Panc1 (cell line): ENCODE results near the gene PON2. TPM values are rescaled to one million over a fixed set of nuclear protein-coding genes. Genes with fewer than 3 reads are reported as not detected.

Source experiments
- ATAC-seq: fragments of 200-7000 bp; cut with Tn5 transposase; 2 replicates; pipeline ENCODE4 v1.9.1; 2020; ENCODE audit warnings: mild to moderate bottlenecking, moderate library complexity
- BruUV-seq: library from RNA; stranded (reverse); fragments of 400-500 nt; replicated peaks from 2 replicates; lab custom pipeline; 2021; lab: Mats Ljungman, UMichigan
- CTCF ChIA-PET: fragments of 300-600 bp; sonication (Branson Sonifier 250); formaldehyde crosslinking; loops from one replicate; lab custom pipeline; 2022; ENCODE audit warnings: antibody characterized with exemption; lab: Charles Lee
- POLR2A ChIA-PET: fragments of 300-600 bp; sonication (Branson Sonifier 250); formaldehyde crosslinking; loops from one replicate; lab custom pipeline; 2022; ENCODE audit warnings: antibody characterized with exemption; lab: Charles Lee
- DNase-seq: peaks from one replicate; pipeline ENCODE4 v3.0.0-alpha.2; 2010; ENCODE audit warnings: low read depth, low spot score
- H3K27ac ChIP-seq: 2 replicates; pipeline ENCODE4 v1.5.1; 2011; ENCODE audit warnings: mild to moderate bottlenecking, low read length, inconsistent platforms
- H3K27me3 ChIP-seq: fragments of 200-500 bp; sonication (Bioruptor generic); 2 replicates; pipeline ENCODE4 v1.6.0; 2014; ENCODE audit warnings: low read length, inconsistent platforms; ENCODE audit not compliant: control insufficient read depth, insufficient read depth
- H3K36me3 ChIP-seq: fragments of 200-500 bp; sonication (Bioruptor generic); 2 replicates; pipeline ENCODE4 v1.5.1; 2014; ENCODE audit warnings: inconsistent platforms, mild to moderate bottlenecking, low read length, moderate library complexity; ENCODE audit not compliant: control insufficient read depth, insufficient read depth
- H3K4me1 ChIP-seq: 2 replicates; pipeline ENCODE4 v1.5.1; 2011; ENCODE audit warnings: inconsistent platforms, mild to moderate bottlenecking, low read length, moderate library complexity; ENCODE audit not compliant: control insufficient read depth, insufficient read depth
- H3K4me3 ChIP-seq, 2 experiments: 2 replicates each; pipeline ENCODE4 v1.5.1; 2011 to 2012; ENCODE audit warnings: low read depth in 2 of 2, low read length in 2 of 2, mild to moderate bottlenecking in 2 of 2, inconsistent platforms in 1 of 2, moderate library complexity in 1 of 2
- H3K9me3 ChIP-seq: fragments of 200-500 bp; sonication (Bioruptor generic); 2 replicates; pipeline ENCODE4 v1.5.1; 2014; ENCODE audit warnings: low read depth, mild to moderate bottlenecking, inconsistent platforms, low read length, moderate library complexity; ENCODE audit not compliant: control insufficient read depth, insufficient read depth
- CTCF ChIP-seq: fragments of 450-650 bp; IDR thresholded peaks from 2 replicates; pipeline ENCODE4 v1.5.1; 2017; ENCODE audit warnings: mild to moderate bottlenecking
- POLR2AphosphoS5 ChIP-seq: IDR thresholded peaks from 2 replicates; pipeline ENCODE4 v1.6.1; 2012; ENCODE audit warnings: mild to moderate bottlenecking, low read depth, low read length, moderate library complexity
- REST ChIP-seq, 2 experiments: IDR thresholded peaks; 2 replicates each; pipeline ENCODE4 v1.6.1; 2011 to 2012; ENCODE audit warnings: low read depth in 2 of 2, control low read depth in 1 of 2, low read length in 1 of 2, mild to moderate bottlenecking in 1 of 2, moderate library complexity in 1 of 2; ENCODE audit not compliant: insufficient read depth in 1 of 2
- SIN3A ChIP-seq: IDR thresholded peaks from 2 replicates; pipeline ENCODE4 v1.6.1; 2012; ENCODE audit warnings: low read depth, mild to moderate bottlenecking, low read length, moderate library complexity, borderline replicate concordance; ENCODE audit not compliant: insufficient read depth
- TCF7L2 ChIP-seq: IDR thresholded peaks from 2 replicates; pipeline ENCODE4 v1.6.1; 2011; ENCODE audit warnings: mild to moderate bottlenecking, low read depth, low read length, inconsistent platforms
- in situ Hi-C: cut with HindIII; loops from 2 replicates; pipeline ENCODE4 v1.10.0; 2016; ENCODE audit warnings: low sequenced_read_pairs, low pct_unique_long_range_greater_than_20kb
- intact Hi-C: fragments of 100-400 bp; cut with micrococcal nuclease; formaldehyde crosslinking; loops from one replicate; pipeline ENCODE4 v1.10.0; 2022; ENCODE audit not compliant: unreplicated experiment
- total RNA-seq: library from RNA; stranded (reverse); gene quantifications from one replicate; pipeline ENCODE4 v1.2.1, GENCODE V29; 2021; ENCODE audit not compliant: unreplicated experiment

PON2 gene
- total RNA-seq, 1 experiment from 2014 or later, result 116 TPM

- Histone ChIP-seq H3K4me1 (no peaks in the 10 kb centered on the region), H3K27ac (no peak overlapping the region), H3K27me3 (no peaks in the 10 kb centered on the region), H3K36me3 (no peaks in the 10 kb centered on the region), H3K9me3 (no peaks in the 10 kb centered on the region), H3K4me3 (no peak overlapping the region)
- DNase-seq, result no peak
- in situ Hi-C loops, result no loop called here
- CTCF ChIA-PET, result interaction anchor here (0.5 to 1.5 kb wide), 6 partner anchors 31 to 1031 kb away, joined by 3 to 15 read pairs (median 3); no protein-coding TSS in a partner anchor
- no TSS peak for BruUV-seq
- intact Hi-C loops, result loop anchor here (5.0 to 10.0 kb wide), 3 partner anchors 79 to 1029 kb away; partner anchors contain the start of gene PON3
- TF ChIP-seq POLR2AphosphoS5 (no peak), CTCF (no peak), REST (IDR thresholded peaks at IDR 0.05; ENCODE audit: insufficient read depth in 1 of 2, low read depth in 2 of 2, low read length in 1 of 2) (no peak)
- POLR2A ChIA-PET, result no interaction called here
- ATAC-seq, result no peak
Measured at GRCh38 chr7:95476072-95476847, 41.4 kb upstream of the PON2 start.

- TF ChIP-seq POLR2AphosphoS5 (no peak), CTCF (no peak), TCF7L2 (no peak), REST (IDR thresholded peaks at IDR 0.05; ENCODE audit: insufficient read depth in 1 of 2, low read depth in 2 of 2, low read length in 1 of 2) (no peak), SIN3A (no peak)
- H3K27me3 ChIP-seq, result no peaks in the 10 kb centered on the region
Measured at GRCh38 chr7:95473276-95473985, 38.6 kb upstream of the PON2 start.

More at GRCh38 chr7:95473276-95473985, 38.6 kb upstream of the PON2 start:
- Histone ChIP-seq H3K9me3 (no peaks in the 10 kb centered on the region), H3K4me1 (no peaks in the 10 kb centered on the region), H3K4me3 (peak overlapping the region in 1 of 2 experiments; percentile 41; a peak in 1 of 4 replicates), H3K36me3 (no peaks in the 10 kb centered on the region), H3K27ac (no peak overlapping the region)
- ATAC-seq, result no peak
- POLR2A ChIA-PET, result no interaction called here
- DNase-seq, result no peak
- BruUV-seq, result no TSS peak
- intact Hi-C loops (loop anchor here (10.0 kb wide), 1 partner anchor 209 kb away; no protein-coding TSS in a partner anchor), in situ Hi-C loops (no loop called here)
- CTCF ChIA-PET, result no interaction called here
